Stimulated activated naive CD4-positive, alpha-beta T cell (primary cell): ENCODE data around the gene EZR.

Experiments used
- DNase-seq, 6 experiments: peaks; one replicate each; lab custom pipeline; 2025; lab: John Stamatoyannopoulos, UW

Gene EZR

DNA sequence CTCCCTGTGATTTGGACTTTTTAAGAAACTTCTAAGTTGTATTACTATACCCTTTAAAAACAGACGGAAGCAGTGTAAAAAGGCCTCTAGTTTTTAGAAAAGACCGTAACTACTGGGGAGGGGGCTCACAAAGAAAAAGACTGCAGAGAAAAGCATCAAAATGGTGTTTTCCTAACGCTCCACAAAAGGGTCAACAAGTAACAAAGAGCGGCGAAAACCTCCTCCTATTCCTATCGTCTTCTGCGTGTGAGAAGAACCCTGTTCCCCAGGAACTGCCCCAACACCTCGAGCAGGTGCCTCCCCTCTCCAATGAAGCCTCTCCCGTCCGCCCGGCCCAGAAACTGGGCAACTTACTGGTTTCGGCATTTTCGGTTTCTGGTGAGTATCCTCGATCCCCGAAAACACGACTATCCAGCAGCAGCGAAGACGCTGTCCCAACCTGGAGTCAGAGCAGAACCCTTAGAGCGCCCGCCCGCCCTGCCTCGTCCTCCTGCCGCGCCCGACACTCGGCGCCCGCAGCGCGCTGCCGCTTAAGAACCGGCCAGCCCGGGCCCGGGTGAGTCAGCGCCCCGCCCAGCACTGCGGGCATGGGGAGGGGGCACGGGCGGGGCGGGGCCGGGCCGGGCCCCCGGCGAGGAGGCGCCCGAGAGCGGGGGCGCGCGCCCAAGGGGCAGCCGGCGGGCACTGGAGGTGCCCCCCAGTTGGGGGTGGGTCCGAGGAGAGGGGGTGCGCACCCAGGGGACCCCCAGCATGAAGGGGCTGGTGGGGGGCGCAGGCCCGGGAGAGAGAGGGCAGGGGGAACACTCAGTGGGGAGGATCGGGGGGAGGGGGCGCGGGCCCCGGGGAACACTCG lies 1.2 kb downstream of the EZR start:
- peak; percentile 39 to 72 (median 68) for DNase-seq

DNA sequence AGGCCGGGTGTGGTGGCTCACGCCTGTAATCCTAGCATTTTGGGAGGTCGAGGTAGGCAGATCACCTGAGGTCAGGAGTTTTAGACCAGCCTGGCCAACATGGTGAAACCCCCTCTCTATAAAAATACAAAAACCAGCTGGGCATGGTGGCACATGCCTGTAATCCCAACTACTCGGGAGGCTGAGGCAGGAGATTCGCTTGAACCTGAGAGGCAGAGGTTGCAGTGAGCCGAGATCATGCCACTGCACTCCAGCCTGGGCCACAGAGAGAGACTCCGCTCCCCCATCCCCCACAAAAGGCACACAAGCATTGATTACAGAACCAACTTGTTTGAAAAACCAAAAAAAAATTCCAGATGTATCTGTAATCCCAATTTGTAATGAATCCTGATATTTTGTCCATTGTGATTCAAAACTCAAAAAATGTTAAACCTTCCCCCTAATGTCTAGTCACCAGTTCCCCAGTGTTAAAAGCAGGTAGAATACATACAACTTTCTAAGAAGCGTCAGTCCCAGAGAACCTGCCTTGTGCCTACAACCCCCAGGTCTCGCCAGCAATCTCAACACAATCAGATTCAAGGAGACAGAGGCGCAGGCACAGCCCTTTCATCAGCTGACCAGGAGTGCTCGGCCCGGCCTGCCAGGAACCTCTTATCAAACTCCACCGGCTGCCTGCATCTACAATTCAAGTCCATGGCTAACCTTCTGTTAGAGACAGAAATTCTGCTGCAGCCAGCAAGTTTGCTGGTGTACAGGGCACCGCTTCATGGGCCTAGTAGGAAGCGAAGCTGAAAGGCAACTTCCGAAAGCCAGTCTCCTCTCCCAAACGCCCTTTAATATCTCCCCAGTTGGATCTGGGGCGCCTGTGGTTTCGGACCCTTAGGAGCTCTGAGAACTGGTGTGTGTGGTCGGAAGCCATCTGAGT lies 2.1 kb downstream of the EZR start:
- DNase-seq = peak in 3 of 6 experiments; percentile 19 to 73 (median 54)

DNA sequence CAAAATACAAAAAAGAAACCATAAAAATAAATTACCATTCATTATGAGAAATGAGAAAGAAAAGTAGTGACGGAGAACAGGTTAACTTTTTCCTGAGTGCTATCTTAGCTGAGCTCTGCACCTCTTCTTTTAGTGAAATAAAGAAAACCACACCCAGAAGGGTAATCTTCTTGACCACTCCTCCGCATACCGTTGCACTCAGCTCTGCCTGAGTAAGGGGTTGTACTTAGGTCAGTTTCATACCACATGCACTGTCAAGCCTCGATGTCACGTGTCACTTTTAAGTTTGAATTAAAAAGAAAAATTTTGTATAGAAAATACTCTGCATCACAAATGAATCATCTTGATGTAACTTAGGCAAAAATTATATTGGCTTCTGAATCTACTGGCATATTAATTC lies 2.8 kb downstream of the EZR start:
- peak in 1 of 6 experiments; percentile 35 for DNase-seq

GRCh38 chr6:158815907-158816306 lies 3.3 kb downstream of the EZR start:
- peak in 3 of 6 experiments; percentile 19 to 39 (median 19) for DNase-seq

GRCh38 chr6:158815379-158815724 lies 3.8 kb downstream of the EZR start:
- no peak for DNase-seq

DNA sequence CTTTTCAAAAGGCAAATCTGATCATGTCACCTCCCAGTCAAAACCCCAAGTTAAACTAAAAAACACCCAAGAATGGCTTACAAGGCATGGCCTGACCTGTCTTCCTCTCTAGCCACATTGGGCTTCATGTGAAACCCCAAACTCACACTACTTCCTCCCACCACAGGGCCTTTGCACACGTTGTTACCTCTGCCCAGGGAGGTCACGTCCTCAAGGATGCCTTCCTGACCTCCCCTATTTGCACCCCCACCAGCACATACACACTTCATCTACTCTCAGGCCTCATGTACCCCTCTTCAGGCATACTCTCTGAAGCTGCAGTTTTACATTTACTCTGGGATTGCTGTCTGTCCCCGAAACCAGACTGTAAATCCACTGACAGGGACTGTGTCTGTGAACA lies 6.1 kb downstream of the EZR start:
- DNase-seq = no peak

- DNase-seq = no peak
These were observed 6.6 kb downstream of the EZR start for GRCh38 chr6:158812611-158813010.

DNA sequence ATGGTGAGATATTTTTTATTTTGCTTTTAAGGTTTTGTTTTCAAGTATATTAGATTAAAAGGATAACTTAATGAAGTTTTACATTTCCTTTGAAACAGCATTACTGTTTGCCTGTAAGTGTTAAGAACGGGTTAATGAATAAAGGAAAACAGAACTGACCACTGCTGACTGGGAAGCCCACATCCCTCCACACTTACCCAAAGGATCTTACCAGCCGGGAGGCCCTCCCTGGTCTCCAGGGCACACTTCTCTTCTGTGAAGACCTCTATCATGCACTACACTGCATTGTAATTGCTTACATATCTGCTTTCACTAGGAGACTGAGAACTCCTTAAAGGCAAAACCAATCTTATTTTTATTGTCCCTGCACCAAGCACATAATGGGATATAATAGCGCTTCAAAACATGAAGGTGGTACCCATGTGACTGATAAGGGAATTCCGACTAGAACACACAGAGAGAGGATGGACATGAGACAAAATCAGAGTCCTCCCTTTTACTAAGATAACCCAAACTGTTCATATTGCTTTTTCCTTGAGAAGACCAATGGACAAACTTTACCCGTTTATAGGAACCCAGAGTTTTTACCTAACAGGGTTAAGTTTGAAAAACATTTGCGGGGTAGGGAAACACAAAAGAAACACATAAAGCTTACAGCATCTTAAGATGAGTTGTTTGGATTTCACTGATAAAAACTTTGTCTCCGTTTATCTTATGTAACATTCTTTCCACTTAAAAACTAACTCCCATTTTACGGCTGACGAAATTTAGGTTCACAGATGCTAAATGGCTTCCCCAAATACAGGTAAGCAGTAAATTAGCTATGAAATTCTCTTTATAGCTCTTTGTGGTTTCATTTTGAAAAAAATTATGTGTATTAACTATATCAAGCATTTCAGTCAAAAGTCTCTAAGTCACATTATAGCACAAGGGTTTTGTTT lies 8.7 kb downstream of the EZR start:
- DNase-seq = no peak

DNA sequence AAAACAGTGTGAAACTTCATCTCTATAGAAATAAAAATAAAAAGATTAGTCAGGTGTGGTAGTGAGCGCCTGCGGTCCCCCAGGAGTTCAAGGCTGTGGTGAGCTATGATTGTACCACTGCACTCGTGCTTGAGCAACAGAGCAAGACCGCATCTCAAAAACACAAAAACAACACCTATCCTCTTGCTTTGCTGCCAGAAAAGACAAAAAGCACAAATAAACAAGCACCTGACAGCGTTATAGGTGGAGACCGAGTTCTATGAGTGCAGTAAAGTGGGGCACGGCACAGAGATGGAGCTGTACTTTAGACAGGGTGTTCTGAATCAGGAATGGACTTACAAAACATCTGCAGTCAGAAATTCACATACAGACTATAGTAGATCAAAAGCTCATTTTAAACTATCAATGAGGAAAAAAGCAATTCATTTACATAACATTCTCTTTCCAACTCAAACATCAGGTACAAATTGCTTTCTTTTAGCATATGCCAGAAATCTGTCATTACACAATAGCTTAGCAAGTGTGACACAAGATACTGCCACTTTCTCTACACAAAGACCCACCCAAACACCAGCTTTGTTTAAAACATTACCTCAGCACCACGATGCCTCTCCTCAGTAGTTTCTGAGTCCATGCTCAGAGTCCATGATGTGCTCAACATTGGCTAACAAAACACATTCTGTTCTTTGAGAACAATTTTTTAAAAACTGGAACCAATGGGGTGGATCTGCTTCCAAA lies 10.1 kb downstream of the EZR start:
- peak in 1 of 6 experiments; percentile 21 for DNase-seq

GRCh38 chr6:158808442-158808833 lies 10.7 kb downstream of the EZR start:
- no peak for DNase-seq

- DNase-seq = no peak
These were observed 11.4 kb downstream of the EZR start for GRCh38 chr6:158807515-158808441.

- no peak for DNase-seq
These were observed 13.3 kb downstream of the EZR start for GRCh38 chr6:158805698-158806377.

DNA sequence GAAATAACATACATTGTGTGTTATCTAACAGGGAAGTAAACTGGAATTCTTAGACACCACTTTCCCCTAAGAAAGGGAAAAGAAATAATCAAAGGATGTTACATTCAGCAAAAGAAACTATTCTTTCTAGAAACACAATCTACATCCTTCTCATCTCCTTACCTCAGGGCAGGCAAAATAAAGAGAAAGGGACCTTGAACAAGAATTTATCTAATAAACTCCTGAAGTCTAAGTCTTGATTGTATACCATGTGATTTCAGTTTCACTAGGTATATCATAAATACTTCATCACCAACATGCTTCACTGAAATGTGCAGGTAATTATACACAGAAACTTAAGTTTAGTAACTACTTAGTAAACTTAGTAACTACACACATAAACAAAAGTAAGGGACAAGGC lies 15.0 kb downstream of the EZR start:
- DNase-seq = no peak

- DNase-seq = peak in 4 of 6 experiments; percentile 26 to 58 (median 51)
These were observed 15.4 kb downstream of the EZR start for GRCh38 chr6:158803733-158804143.

- DNase-seq = no peak
These were observed 17.4 kb downstream of the EZR start for GRCh38 chr6:158801655-158802294.

DNA sequence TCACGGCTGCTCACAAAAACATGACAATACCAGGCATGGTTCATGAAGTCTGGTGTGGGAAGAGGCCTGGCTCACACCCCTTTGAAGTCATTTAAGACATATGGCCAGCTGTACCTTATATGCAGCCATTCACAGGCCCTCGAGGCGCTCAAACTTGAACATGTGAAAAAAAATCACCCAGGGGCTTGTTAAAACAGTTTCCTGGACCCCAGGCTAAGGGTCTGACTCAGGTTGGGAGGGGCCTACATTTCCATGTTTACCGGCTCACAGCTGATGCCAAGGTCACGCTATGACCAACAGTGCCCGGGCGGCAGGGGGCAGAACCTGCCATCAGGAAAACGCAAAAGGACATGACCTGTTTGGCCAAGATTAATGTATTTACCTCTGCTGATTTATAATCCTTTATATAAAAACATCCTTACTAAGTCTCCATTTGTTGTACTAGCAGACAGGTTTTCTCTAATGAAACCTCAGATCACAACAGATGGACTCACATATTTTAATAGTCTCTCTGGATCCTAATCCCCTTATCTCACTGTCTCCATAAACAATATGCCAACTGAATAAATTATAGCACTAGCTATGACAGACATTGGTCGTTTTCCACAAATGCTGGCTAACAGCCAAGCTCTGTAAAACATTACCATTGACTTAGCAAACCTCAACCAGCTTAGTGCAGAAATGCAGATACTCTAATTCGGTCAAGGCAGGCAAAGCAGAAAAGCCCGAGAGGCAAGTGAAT lies 19.9 kb downstream of the EZR start:
- no peak for DNase-seq

- no peak for DNase-seq
These were observed 20.9 kb downstream of the EZR start for GRCh38 chr6:158798311-158798710.
